Mesenchymal stem cell (in vitro differentiated cells and primary cell): ENCODE measurements around the gene KIAA1671.

Experiments used
- DNase-seq: peaks from one replicate; pipeline ENCODE4 v3.0.0-alpha.2; 2013
- H2AFZ ChIP-seq: one replicate; pipeline ENCODE4 v1.6.1; 2013; ENCODE audit warnings: low read depth, mild to moderate bottlenecking, control low read depth, inconsistent platforms, low read length, moderate library complexity
- H2AK5ac ChIP-seq: 2 replicates; pipeline ENCODE4 v1.6.1; 2013; ENCODE audit warnings: low read length, moderate library complexity, mild to moderate bottlenecking, inconsistent platforms; ENCODE audit not compliant: severe bottlenecking
- H2BK120ac ChIP-seq: one replicate; pipeline ENCODE4 v1.6.1; 2013; ENCODE audit warnings: low read depth, mild to moderate bottlenecking, inconsistent platforms, low read length, moderate library complexity
- H2BK12ac ChIP-seq, 2 experiments: one replicate each; pipeline ENCODE4 v1.6.1; 2013; ENCODE audit warnings: inconsistent platforms in 2 of 2, low read length in 2 of 2, mild to moderate bottlenecking in 2 of 2, moderate library complexity in 2 of 2, control low read depth in 1 of 2
- H2BK15ac ChIP-seq: one replicate; pipeline ENCODE4 v1.6.1; 2013; ENCODE audit warnings: mild to moderate bottlenecking, low read depth, inconsistent platforms; ENCODE audit not compliant: poor library complexity, severe bottlenecking
- H2BK5ac ChIP-seq: 2 replicates; pipeline ENCODE4 v1.6.1; 2013; ENCODE audit warnings: low read depth, mild to moderate bottlenecking, low read length, control low read depth, inconsistent platforms; ENCODE audit not compliant: poor library complexity, severe bottlenecking
- H3K14ac ChIP-seq, 2 experiments: one replicate each; pipeline ENCODE4 v1.6.1; 2013; ENCODE audit warnings: inconsistent platforms in 2 of 2, low read length in 2 of 2, control low read depth in 1 of 2, mild to moderate bottlenecking in 1 of 2, moderate library complexity in 1 of 2
- H3K18ac ChIP-seq, 2 experiments: one replicate each; pipeline ENCODE4 v1.6.1; 2013; ENCODE audit warnings: inconsistent platforms in 2 of 2, low read length in 2 of 2, control low read depth in 1 of 2, low read depth in 1 of 2, mild to moderate bottlenecking in 1 of 2
- H3K23ac ChIP-seq, 2 experiments: one replicate each; pipeline ENCODE4 v1.6.1; 2013; ENCODE audit warnings: inconsistent platforms in 2 of 2, low read length in 2 of 2, mild to moderate bottlenecking in 2 of 2, moderate library complexity in 2 of 2, control low read depth in 1 of 2
- H3K27ac ChIP-seq: 2 replicates; pipeline ENCODE4 v1.5.1; 2013; ENCODE audit warnings: mild to moderate bottlenecking, moderate library complexity, low read length, control low read depth, inconsistent platforms; ENCODE audit not compliant: poor library complexity, severe bottlenecking
- H3K27me3 ChIP-seq, 2 experiments: 2 replicates each; pipeline versions ENCODE4 v1.6.1 to v1.7.0; 2013; ENCODE audit warnings: low read length in 2 of 2, mild to moderate bottlenecking in 2 of 2, moderate library complexity in 2 of 2, control low read depth in 1 of 2, inconsistent platforms in 1 of 2; ENCODE audit not compliant: control insufficient read depth in 1 of 2, insufficient read depth in 1 of 2
- H3K36me3 ChIP-seq, 2 experiments: 2 replicates each; pipeline versions ENCODE4 v1.6.1 to v1.7.0; 2013; ENCODE audit warnings: low read length in 2 of 2, control low read depth in 1 of 2, inconsistent platforms in 1 of 2, low read depth in 1 of 2, mild to moderate bottlenecking in 1 of 2; ENCODE audit not compliant: insufficient read depth in 2 of 2, control insufficient read depth in 1 of 2
- H3K4ac ChIP-seq, 2 experiments: one replicate each; pipeline ENCODE4 v1.6.1; 2013; ENCODE audit warnings: inconsistent platforms in 2 of 2, low read length in 2 of 2, mild to moderate bottlenecking in 2 of 2, moderate library complexity in 2 of 2, control low read depth in 1 of 2, low read depth in 1 of 2
- H3K4me1 ChIP-seq: 2 replicates; pipeline ENCODE4 v1.6.1; 2013; ENCODE audit warnings: low read depth, low read length, control low read depth; ENCODE audit not compliant: control insufficient read depth, insufficient read depth
- H3K4me2 ChIP-seq: 2 replicates; pipeline ENCODE4 v1.6.1; 2013; ENCODE audit warnings: low read length, mild to moderate bottlenecking, inconsistent platforms; ENCODE audit not compliant: poor library complexity, severe bottlenecking
- H3K4me3 ChIP-seq, 2 experiments: 2 replicates each; pipeline versions ENCODE4 v1.5.1 to v1.7.0; 2013; ENCODE audit warnings: low read length in 2 of 2, mild to moderate bottlenecking in 2 of 2, control low read depth in 1 of 2, low read depth in 1 of 2; ENCODE audit not compliant: insufficient read depth in 1 of 2
- H3K79me1 ChIP-seq: replicated peaks from 2 replicates; pipeline ENCODE4 v1.6.1; 2013; ENCODE audit warnings: mild to moderate bottlenecking, control low read depth, low read length, inconsistent platforms; ENCODE audit not compliant: poor library complexity, severe bottlenecking
- H3K9ac ChIP-seq: 2 replicates; pipeline ENCODE4 v1.7.0; 2013; ENCODE audit warnings: mild to moderate bottlenecking, low read length, moderate library complexity
- H3K9me3 ChIP-seq: 2 replicates; pipeline ENCODE4 v1.7.0; 2013; ENCODE audit warnings: mild to moderate bottlenecking, low read length; ENCODE audit not compliant: control insufficient read depth
- H4K8ac ChIP-seq: one replicate; pipeline ENCODE4 v1.6.1; 2013; ENCODE audit warnings: inconsistent platforms, mild to moderate bottlenecking, low read length, moderate library complexity
- H4K91ac ChIP-seq: one replicate; pipeline ENCODE4 v1.6.1; 2013; ENCODE audit warnings: mild to moderate bottlenecking, low read length, inconsistent platforms
- WGBS: methylation state at CpG from one replicate; pipeline ENCODE4 v1.1.7; 2013; ENCODE audit warnings: mixed read lengths; 5-methylcytosine and 5-hydroxymethylcytosine counted together

The KIAA1671 gene

GRCh38 chr22:24997023-24997422 lies 44.5 kb downstream of the KIAA1671 start:
- Histone ChIP-seq H3K4me1 (peaks cover 8% of the 10 kb centered on the region), H2AK5ac (no peak overlapping the region), H3K4me3 (no peak overlapping the region), H3K27ac (no peak overlapping the region), H3K9ac (no peak overlapping the region), H4K91ac (peak overlapping the region; percentile 20), H2BK5ac (no peak overlapping the region), H3K23ac (no peak overlapping the region), H3K9me3 (no peaks in the 10 kb centered on the region), H4K8ac (no peak overlapping the region), H2BK120ac (no peak overlapping the region), H3K4me2 (no peak overlapping the region), H3K36me3 (no peaks in the 10 kb centered on the region), H3K18ac (peak overlapping the region; percentile 35 to 79), H2BK12ac (peak overlapping the region in 1 of 2 experiments; percentile 85), H3K27me3 (peaks cover 0 to 3% of the 10 kb centered on the region in 2 experiments), H3K4ac (peak overlapping the region in 1 of 2 experiments; percentile 68), H3K14ac (no peak overlapping the region), H3K79me1 (no peaks in the 10 kb centered on the region), H2AFZ (no peak overlapping the region), H2BK15ac (no peak overlapping the region)
- 67% methylated on average over 6 of the region's 6 CpGs for WGBS
- DNase-seq = no peak

- Histone ChIP-seq H3K4ac (no peak overlapping the region), H3K4me1 (peaks cover 7% of the 10 kb centered on the region), H4K8ac (no peak overlapping the region), H3K14ac (no peak overlapping the region), H2BK5ac (no peak overlapping the region), H2BK120ac (no peak overlapping the region), H3K18ac (no peak overlapping the region), H2BK15ac (no peak overlapping the region), H2BK12ac (no peak overlapping the region), H2AFZ (no peak overlapping the region), H3K23ac (no peak overlapping the region), H3K27ac (no peak overlapping the region), H4K91ac (no peak overlapping the region), H2AK5ac (no peak overlapping the region), H3K4me3 (no peak overlapping the region), H3K36me3 (no peaks in the 10 kb centered on the region), H3K27me3 (peaks cover 0 to 3% of the 10 kb centered on the region in 2 experiments), H3K9me3 (no peaks in the 10 kb centered on the region), H3K4me2 (no peak overlapping the region), H3K79me1 (no peaks in the 10 kb centered on the region), H3K9ac (no peak overlapping the region)
- WGBS = 85% methylated on average over 8 of the region's 8 CpGs
- DNase-seq = no peak
Measured at GRCh38 chr22:25000686-25001085, 48.2 kb downstream of the KIAA1671 start.

- Histone ChIP-seq H3K9me3 (no peaks in the 10 kb centered on the region), H2BK12ac (no peak overlapping the region), H2AK5ac (no peak overlapping the region), H3K27me3 (no peaks in the 10 kb centered on the region), H2BK120ac (peak overlapping the region; percentile 34), H3K4ac (peak overlapping the region in 1 of 2 experiments; percentile 24), H3K4me2 (no peak overlapping the region), H3K27ac (no peak overlapping the region), H4K8ac (peak overlapping the region; percentile 77), H3K36me3 (no peaks in the 10 kb centered on the region), H2BK15ac (no peak overlapping the region), H2BK5ac (no peak overlapping the region), H2AFZ (no peak overlapping the region), H3K9ac (no peak overlapping the region), H3K4me3 (no peak overlapping the region), H3K4me1 (no peaks in the 10 kb centered on the region), H3K18ac (peak overlapping the region; percentile 1 to 62), H4K91ac (peak overlapping the region; percentile 27), H3K79me1 (no peaks in the 10 kb centered on the region), H3K23ac (no peak overlapping the region), H3K14ac (no peak overlapping the region)
- WGBS = 29% methylated on average over 1 of the region's 1 CpG
- DNase-seq = no peak
Measured at GRCh38 chr22:25002241-25002985, 49.9 kb downstream of the KIAA1671 start.

GRCh38 chr22:25006354-25006753 lies 53.8 kb downstream of the KIAA1671 start:
- Histone ChIP-seq H3K27ac (no peak overlapping the region), H2BK120ac (no peak overlapping the region), H4K8ac (no peak overlapping the region), H3K18ac (no peak overlapping the region), H3K9me3 (no peaks in the 10 kb centered on the region), H2BK5ac (no peak overlapping the region), H3K4me3 (no peak overlapping the region), H3K27me3 (no peaks in the 10 kb centered on the region), H3K9ac (no peak overlapping the region), H2AFZ (no peak overlapping the region), H2AK5ac (no peak overlapping the region), H3K23ac (no peak overlapping the region), H2BK15ac (no peak overlapping the region), H4K91ac (no peak overlapping the region), H3K14ac (no peak overlapping the region), H3K79me1 (no peaks in the 10 kb centered on the region), H3K4me1 (peaks cover 6% of the 10 kb centered on the region), H3K4ac (no peak overlapping the region), H3K4me2 (no peak overlapping the region), H2BK12ac (no peak overlapping the region), H3K36me3 (no peaks in the 10 kb centered on the region)
- DNase-seq = no peak
- WGBS = 82% methylated on average over 4 of the region's 4 CpGs
